Thoracic aorta (tissue), 2 donors: ENCODE data around the gene PASK. TPM values are rescaled to one million over a fixed set of nuclear protein-coding genes. Genes with fewer than 3 reads are reported as not detected.

ENCODE experiments used
- ATAC-seq: fragments of 150-250 bp; one replicate; pipeline ENCODE4 v1.8.0; 2017; ENCODE audit warnings: low read depth; ENCODE audit not compliant: insufficient number of reproducible peaks, low FRiP score
- DNase-seq: peaks from one replicate; pipeline ENCODE4 v3.0.0-alpha.2; 2020; ENCODE audit warnings: low spot score
- H3K27ac ChIP-seq, 2 donors: fragments of 200-600 bp; sonication (generic); 1 replicate in 1 of 2; 2 replicates in 1 of 2; pipeline ENCODE4 v1.5.1; 2016; ENCODE audit warnings: mild to moderate bottlenecking in 2 of 2, moderate library complexity in 2 of 2
- H3K27me3 ChIP-seq: fragments of 200-600 bp; sonication (generic); replicated peaks from 2 replicates; pipeline ENCODE4 v1.6.0; 2016; ENCODE audit warnings: mild to moderate bottlenecking; ENCODE audit not compliant: insufficient read depth
- H3K36me3 ChIP-seq: fragments of 200-600 bp; sonication (generic); one replicate; pipeline ENCODE4 v1.5.1; 2016
- H3K4me1 ChIP-seq, 2 donors: fragments of 200-600 bp; sonication (generic); 1 replicate in 1 of 2; 2 replicates in 1 of 2; pipeline versions ENCODE4 v1.5.1 to v1.6.0; 2016; ENCODE audit warnings: low read depth in 2 of 2, mild to moderate bottlenecking in 1 of 2; ENCODE audit not compliant: control insufficient read depth in 1 of 2
- H3K4me3 ChIP-seq: fragments of 200-600 bp; sonication (generic); 2 replicates; pipeline ENCODE4 v1.5.1; 2016; ENCODE audit warnings: mild to moderate bottlenecking
- H3K9me3 ChIP-seq: fragments of 200-600 bp; sonication (generic); 2 replicates; pipeline ENCODE4 v1.5.1; 2016
- CTCF ChIP-seq: fragments of 200-600 bp; sonication (generic); IDR thresholded peaks from one replicate; pipeline ENCODE4 v1.5.1; 2019; ENCODE audit warnings: antibody characterized with exemption
- total RNA-seq, 2 donors: library from RNA; depleted of rRNA; stranded (reverse); fragments of >200 nt; gene quantifications; one replicate each; pipeline versions ENCODE4 v1.1.0 to v1.2.3, GENCODE V29; 2016

PASK gene
- total RNA-seq, 2 donors from 2014 or later = 3.1 to 3.5 TPM

DNA sequence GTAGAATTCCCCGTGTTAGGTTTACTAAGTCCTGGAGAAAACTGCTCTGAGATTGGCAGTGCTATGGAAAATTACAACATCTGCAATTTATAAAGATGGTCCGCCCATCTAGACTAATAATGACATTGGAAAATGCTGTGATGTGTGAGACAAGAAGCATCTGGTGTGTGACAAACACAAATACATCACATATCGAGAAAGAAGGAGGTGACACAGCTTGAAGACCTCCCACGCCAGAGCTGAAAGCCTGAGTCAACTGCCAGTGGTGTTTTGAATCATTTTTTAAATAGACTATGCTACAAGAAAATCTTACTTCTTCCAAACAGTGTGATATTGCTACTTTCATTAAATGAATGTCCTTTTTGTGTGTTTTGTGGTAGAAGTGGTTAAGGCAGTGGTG, 30.6 kb upstream of the PASK start:
- no peak for TF ChIP-seq CTCF
- DNase-seq = no peak
- H3K9me3 ChIP-seq = no peaks in the 10 kb centered on the region
- no peaks in the 10 kb centered on the region for H3K27me3 ChIP-seq
- H3K27ac ChIP-seq = no peak overlapping the region
- H3K36me3 ChIP-seq = peaks cover 25% of the 10 kb centered on the region
- no peak overlapping the region for H3K4me3 ChIP-seq
- ATAC-seq = no peak
- no peaks in the 10 kb centered on the region for H3K4me1 ChIP-seq

DNA sequence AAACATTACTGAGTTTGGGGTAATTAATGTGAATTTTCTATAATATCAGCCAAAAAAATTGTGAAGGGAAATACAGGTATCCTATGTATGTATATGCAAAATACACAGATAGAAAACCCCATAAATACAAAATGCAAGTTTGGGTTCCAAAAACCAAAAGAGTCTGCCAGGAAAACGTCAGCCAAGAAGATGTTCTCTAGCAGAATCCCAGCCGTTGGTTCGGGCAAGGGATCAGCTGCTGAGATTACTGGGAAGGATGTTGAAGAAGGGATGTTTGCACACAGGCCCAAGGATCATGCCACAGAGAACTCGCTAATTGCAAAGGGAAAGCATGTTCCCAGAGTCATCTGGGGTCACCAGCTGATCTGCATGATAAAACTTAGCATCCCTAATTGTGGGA, 29.7 kb upstream of the PASK start:
- no peak overlapping the region for H3K27ac ChIP-seq
- no peaks in the 10 kb centered on the region for H3K9me3 ChIP-seq
- no peak for DNase-seq
- H3K27me3 ChIP-seq = no peaks in the 10 kb centered on the region
- no peak for ATAC-seq
- H3K36me3 ChIP-seq = peaks cover 25% of the 10 kb centered on the region
- H3K4me3 ChIP-seq = no peak overlapping the region
- no peak for TF ChIP-seq CTCF
- H3K4me1 ChIP-seq = no peaks in the 10 kb centered on the region

DNA sequence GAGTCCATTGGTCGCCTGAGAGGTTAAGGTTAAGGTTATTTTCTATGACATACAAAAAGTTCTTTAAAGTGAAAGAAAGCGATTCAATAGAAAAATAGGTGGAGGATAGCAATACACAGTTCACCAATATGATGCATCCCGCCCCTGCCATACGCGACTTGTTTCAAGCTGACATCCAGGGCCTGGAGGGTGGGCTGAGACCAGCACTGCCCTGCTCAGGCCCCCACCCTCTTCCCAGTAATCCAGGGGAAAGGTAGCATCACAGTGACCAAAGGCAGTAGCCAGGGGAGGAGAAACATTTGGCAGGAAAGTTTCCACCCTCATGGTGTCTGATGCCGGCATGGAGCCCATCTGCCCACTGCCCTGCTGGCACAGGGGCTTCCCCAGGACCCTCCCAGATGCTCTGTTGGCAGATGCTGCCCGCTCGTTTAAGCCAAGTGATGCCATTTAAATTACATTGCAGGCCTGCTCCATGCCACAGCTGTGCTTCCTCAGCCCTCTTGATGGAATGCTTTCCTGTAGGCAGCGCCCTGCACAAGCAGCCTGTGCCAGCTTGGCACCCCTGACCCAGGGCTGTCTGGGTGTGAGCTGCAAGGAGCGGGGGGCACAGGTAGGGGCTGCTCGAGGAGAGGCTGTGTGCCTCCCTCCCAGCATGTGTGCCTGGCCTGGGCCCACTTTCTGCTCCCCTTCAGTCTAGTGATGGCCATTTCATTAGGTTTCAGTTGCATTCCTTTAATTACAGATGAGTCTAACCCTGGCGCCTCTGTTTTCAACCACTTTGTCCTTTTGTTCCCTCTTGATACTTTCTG, 28.5 kb upstream of the PASK start:
- TF ChIP-seq CTCF = no peak
- no peaks in the 10 kb centered on the region for H3K27me3 ChIP-seq
- no peaks in the 10 kb centered on the region for H3K4me1 ChIP-seq
- no peaks in the 10 kb centered on the region for H3K9me3 ChIP-seq
- peaks cover 21% of the 10 kb centered on the region for H3K36me3 ChIP-seq
- H3K27ac ChIP-seq = no peak overlapping the region
- H3K4me3 ChIP-seq = no peak overlapping the region
- DNase-seq (no peak), ATAC-seq (no peak)

- no peaks in the 10 kb centered on the region for H3K27me3 ChIP-seq
- peaks cover 41% of the 10 kb centered on the region for H3K36me3 ChIP-seq
- no peak for ATAC-seq
- no peak for DNase-seq
- H3K4me1 ChIP-seq = no peaks in the 10 kb centered on the region
- TF ChIP-seq CTCF = no peak
- H3K27ac ChIP-seq = no peak overlapping the region
- peaks cover 13% of the 10 kb centered on the region for H3K9me3 ChIP-seq
- no peak overlapping the region for H3K4me3 ChIP-seq
These were observed 24.3 kb upstream of the PASK start for GRCh38 chr2:241173557-241173956.

DNA sequence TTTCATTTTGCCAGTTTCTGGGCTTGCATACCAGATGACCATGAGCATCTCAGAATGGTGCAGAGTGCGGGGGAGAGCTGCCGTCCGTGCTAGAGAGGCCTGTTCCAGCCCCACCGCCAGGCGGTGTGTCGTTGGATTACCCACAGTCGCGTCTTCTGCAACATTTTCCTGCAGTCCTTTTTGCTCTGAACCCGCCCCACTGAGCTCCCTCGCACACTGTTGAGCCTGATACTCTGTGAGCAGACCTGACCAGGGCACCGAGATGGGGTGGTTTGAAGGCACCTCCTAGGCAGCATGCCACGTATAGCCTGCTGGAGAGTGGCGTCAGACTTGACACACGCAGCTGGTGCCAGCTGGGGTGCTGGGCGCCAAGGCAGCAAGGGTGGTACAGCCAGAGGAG, 19.1 kb upstream of the PASK start:
- no peak overlapping the region for H3K27ac ChIP-seq
- no peaks in the 10 kb centered on the region for H3K4me1 ChIP-seq
- H3K27me3 ChIP-seq = no peaks in the 10 kb centered on the region
- no peak overlapping the region for H3K4me3 ChIP-seq
- peaks cover 13% of the 10 kb centered on the region for H3K9me3 ChIP-seq
- H3K36me3 ChIP-seq = peaks cover 47% of the 10 kb centered on the region
- ATAC-seq = no peak
- no peak for DNase-seq
- no peak for TF ChIP-seq CTCF
